Measurements from ENCODE around the gene RFPL2. TPM values are rescaled to one million over a fixed set of nuclear protein-coding genes. Genes with fewer than 3 reads are reported as not detected.
"Not testable (repeated sequence)": the region's sequence is repeated elsewhere in the genome, so short reads cannot be mapped to it uniquely, and the experiment has no call there.

RFPL2 gene
- total and polyA plus RNA-seq, 10 donors, result 0.11 to 0.79 (median 0.42) TPM; not detected in 3

DNA sequence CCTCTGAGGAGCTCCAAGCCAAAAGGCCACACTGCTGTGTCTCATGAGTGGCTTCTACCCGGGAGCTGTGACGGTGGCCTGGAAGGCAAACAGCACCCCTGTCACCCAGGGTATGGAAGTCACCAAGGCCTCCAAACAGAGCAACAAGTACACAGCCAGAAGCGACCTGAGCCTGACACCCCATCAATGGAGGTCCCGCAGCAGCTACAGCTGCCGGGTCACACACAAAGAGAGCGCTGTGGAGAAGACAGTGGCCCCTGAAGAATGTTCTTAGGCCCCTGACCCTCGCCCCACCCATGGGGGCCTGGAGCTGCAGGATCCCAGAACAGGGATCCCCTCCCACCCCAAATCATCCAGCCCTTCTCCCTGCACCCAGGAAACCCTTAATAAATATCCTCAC is 4.9 kb downstream of the RFPL2 start:
- intact Hi-C loops (cut with DNase I; ENCODE audit: low total_unique reads), result no loop called here
- peaks cover 0 to 46% (median 20%) of the 10 kb centered on the region in 6 donors for H3K4me1 ChIP-seq
- DNase-seq, result no peak
- peaks cover 0 to 3% (median 0%) of the 10 kb centered on the region in 8 donors for H3K9me3 ChIP-seq
- WGBS, 5 donors, result 54 to 95% (median 85%) methylated on average over 3 to 7 of the region's 7 CpGs
- peaks cover 0 to 77% (median 22%) of the 10 kb centered on the region in 7 donors for H3K27me3 ChIP-seq (replicated peaks in 1 of 7)
- TF ChIP-seq POLR2AphosphoS5 (IDR thresholded peaks at IDR 0.05) (no peak), POLR2A (IDR thresholded peaks at IDR 0.05) (no peak)
- TF ChIP-seq, protein P1, sequence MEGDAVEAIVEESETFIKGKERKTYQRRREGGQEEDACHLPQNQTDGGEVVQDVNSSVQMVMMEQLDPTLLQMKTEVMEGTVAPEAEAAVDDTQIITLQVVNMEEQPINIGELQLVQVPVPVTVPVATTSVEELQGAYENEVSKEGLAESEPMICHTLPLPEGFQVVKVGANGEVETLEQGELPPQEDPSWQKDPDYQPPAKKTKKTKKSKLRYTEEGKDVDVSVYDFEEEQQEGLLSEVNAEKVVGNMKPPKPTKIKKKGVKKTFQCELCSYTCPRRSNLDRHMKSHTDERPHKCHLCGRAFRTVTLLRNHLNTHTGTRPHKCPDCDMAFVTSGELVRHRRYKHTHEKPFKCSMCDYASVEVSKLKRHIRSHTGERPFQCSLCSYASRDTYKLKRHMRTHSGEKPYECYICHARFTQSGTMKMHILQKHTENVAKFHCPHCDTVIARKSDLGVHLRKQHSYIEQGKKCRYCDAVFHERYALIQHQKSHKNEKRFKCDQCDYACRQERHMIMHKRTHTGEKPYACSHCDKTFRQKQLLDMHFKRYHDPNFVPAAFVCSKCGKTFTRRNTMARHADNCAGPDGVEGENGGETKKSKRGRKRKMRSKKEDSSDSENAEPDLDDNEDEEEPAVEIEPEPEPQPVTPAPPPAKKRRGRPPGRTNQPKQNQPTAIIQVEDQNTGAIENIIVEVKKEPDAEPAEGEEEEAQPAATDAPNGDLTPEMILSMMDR (IDR thresholded peaks at IDR 0.05 in 8 of 11, conservative IDR thresholded peaks at IDR 0.05 in 3 of 11), result no peak
- H3K27ac ChIP-seq, result no peak overlapping the region
- H3K36me3 ChIP-seq, result no peaks in the 10 kb centered on the region
- no peak overlapping the region for H3K4me3 ChIP-seq

DNA sequence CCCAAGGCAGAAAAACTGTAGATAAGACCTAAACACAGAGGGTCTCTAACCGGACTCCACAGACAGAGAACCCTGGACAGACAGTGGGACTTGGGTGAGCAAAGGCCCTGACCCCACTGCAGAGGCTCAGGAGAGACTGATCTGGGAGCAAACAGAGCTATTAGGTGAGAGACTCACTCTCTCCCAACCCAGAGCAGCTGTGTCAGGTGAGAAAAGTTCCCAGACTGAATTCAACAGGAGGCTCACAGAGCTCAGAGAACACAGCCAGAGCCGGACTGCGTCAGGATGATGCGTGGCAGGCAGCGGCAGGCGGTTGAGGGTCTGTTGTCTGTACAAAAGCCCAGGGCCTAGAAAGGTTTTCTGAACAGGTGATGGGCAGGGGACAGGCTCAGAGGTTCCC is 5.5 kb downstream of the RFPL2 start:
- H3K4me3 ChIP-seq, result no peak overlapping the region
- peaks cover 0 to 42% (median 20%) of the 10 kb centered on the region in 6 donors for H3K4me1 ChIP-seq
- H3K36me3 ChIP-seq, result no peaks in the 10 kb centered on the region
- peaks cover 0 to 71% (median 16%) of the 10 kb centered on the region in 7 donors for H3K27me3 ChIP-seq (replicated peaks in 1 of 7)
- 94 to 95% (median 95%) methylated on average over 6 of the region's 6 CpGs for WGBS, 5 donors
- no peak overlapping the region for H3K27ac ChIP-seq
- TF ChIP-seq POLR2A (IDR thresholded peaks at IDR 0.05) (no peak), POLR2AphosphoS5 (IDR thresholded peaks at IDR 0.05) (no peak)
- TF ChIP-seq, protein P1 (IDR thresholded peaks at IDR 0.05 in 8 of 11, conservative IDR thresholded peaks at IDR 0.05 in 3 of 11), result no peak
- intact Hi-C loops (cut with DNase I; ENCODE audit: low total_unique reads), result no loop called here
- no peak for DNase-seq
- H3K9me3 ChIP-seq, result peaks cover 0 to 3% (median 0%) of the 10 kb centered on the region in 8 donors

DNA sequence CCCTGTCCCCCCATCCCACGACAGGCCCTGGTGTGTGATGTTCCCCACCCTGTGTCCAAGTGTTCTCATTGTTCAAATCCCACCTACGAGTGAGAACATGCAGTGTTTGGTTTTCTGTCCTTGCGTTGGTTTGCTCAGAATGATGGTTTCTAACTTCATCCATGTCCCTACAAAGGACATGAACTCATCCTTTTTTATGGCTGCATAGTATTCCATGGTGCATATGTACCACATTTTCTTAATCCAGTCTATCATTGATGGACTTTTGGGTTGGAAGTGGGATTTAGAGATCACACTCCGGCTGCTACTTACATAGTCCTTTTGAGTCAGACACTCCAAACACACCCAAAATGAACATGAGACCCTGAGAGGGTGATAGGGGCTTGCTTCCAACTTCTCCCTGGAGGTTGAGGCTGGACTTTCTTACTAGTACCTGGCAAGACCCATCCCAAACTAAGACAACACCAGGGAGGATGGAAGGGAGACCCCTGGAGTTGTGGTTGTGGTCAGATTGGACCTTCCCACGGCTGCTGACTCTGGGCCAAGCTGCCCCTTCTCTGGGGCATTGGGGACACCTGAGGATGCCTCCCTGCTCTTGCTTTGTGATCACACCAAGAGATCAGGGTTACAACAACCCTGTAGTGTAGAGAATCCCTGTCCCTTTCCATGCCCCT is 7.2 kb downstream of the RFPL2 start:
- H3K4me3 ChIP-seq; H3K36me3 ChIP-seq; H3K9me3 ChIP-seq; H3K27ac ChIP-seq; DNase-seq; intact Hi-C loops (cut with DNase I; ENCODE audit: low total_unique reads): not testable (repeated sequence)
- Histone ChIP-seq H3K27me3 (replicated peaks in 1 of 7) (peaks cover 0 to 60% (median 5%) of the 10 kb centered on the region in 7 donors), H3K4me1 (peaks cover 0 to 27% (median 12%) of the 10 kb centered on the region in 6 donors)
- 77 to 90% (median 86%) methylated on average over 5 of the region's 5 CpGs for WGBS, 5 donors

DNA sequence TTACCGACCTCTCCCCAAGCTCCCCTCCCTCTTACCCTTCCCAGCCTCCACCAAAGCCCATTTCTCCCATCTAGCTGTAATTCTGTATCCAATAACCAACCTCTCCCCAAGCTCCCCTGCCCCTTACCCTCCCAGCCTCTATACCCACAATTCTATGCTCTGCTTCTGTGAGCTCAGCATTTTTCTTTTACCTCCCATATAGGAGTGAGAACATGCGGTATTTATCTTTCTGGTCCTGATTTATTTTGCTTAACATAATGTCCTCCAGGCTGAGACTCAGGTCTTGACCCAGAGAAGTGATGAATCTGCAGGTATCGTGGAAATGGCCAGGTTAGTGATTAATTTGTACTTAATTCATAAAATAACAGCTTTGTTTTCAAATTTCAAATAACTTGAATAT is 9.0 kb downstream of the RFPL2 start:
- intact Hi-C loops (cut with DNase I; ENCODE audit: low total_unique reads); DNase-seq; H3K4me1 ChIP-seq; H3K36me3 ChIP-seq; H3K27ac ChIP-seq; H3K4me3 ChIP-seq; H3K9me3 ChIP-seq: not testable (repeated sequence)
- 71 to 84% (median 80%) methylated on average over 3 of the region's 3 CpGs for WGBS, 5 donors
- H3K27me3 ChIP-seq (replicated peaks in 1 of 7), result peaks cover 0 to 42% (median 0%) of the 10 kb centered on the region in 7 donors

DNA sequence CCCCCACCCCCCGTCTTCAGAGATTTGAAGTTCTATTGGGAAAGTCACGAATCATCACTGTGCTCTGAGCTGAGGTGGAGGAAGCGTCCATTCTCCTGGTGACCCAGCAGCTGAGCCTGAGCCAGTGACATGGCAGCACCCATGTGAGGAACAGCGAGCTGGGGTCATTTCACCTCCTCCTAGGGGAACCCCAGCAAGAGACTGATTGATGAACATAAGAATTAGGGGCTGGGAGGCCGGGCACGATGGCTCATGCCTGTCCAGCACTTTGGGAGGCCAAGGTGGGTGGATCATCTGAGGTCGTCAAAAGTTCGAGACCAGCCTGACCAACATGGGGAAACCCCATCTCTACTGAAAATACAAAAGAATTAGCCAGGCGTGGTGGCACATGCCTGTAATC is 11.5 kb downstream of the RFPL2 start:
- H3K9me3 ChIP-seq; DNase-seq; H3K4me1 ChIP-seq; H3K4me3 ChIP-seq; H3K27ac ChIP-seq; H3K36me3 ChIP-seq; intact Hi-C loops (cut with DNase I; ENCODE audit: low total_unique reads): not testable (repeated sequence)
- 76 to 86% (median 83%) methylated on average over 9 of the region's 9 CpGs for WGBS, 5 donors
- peaks cover 0 to 30% (median 0%) of the 10 kb centered on the region in 7 donors for H3K27me3 ChIP-seq (replicated peaks in 1 of 7)

DNA sequence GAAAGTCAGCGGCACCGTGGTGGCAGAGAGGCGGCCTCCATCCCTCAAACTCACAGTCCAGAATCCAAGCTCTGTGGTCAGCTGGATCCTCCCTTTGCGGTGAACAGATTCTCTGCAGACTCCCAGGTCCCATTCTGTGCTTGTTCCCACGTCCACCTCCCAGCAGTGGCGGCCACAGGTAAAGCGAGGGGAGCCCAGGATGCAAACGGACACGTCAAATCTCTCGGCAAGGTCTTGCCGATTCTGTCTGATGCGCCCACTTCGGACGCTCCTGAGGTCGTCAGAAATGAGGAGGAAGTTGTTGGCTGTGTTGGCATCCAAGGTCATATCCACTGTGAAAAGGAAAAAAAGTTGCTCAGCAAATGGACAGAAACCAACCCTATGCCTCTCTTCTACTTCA is 13.9 kb downstream of the RFPL2 start:
- H3K4me3 ChIP-seq; H3K4me1 ChIP-seq; H3K36me3 ChIP-seq; H3K9me3 ChIP-seq; intact Hi-C loops (cut with DNase I; ENCODE audit: low total_unique reads); H3K27ac ChIP-seq; DNase-seq: not testable (repeated sequence)
- H3K27me3 ChIP-seq (replicated peaks in 1 of 7), result peaks cover 0 to 18% (median 0%) of the 10 kb centered on the region in 7 donors
- WGBS, 5 donors, result 78 to 88% (median 84%) methylated on average over 15 of the region's 15 CpGs
